Measurements from ENCODE around the gene MIF. TPM values are rescaled to one million over a fixed set of nuclear protein-coding genes. Genes with fewer than 3 reads are reported as not detected.

The MIF gene
- total and polyA plus RNA-seq, 4 donors = 108 to 1,047 (median 303) TPM

DNA sequence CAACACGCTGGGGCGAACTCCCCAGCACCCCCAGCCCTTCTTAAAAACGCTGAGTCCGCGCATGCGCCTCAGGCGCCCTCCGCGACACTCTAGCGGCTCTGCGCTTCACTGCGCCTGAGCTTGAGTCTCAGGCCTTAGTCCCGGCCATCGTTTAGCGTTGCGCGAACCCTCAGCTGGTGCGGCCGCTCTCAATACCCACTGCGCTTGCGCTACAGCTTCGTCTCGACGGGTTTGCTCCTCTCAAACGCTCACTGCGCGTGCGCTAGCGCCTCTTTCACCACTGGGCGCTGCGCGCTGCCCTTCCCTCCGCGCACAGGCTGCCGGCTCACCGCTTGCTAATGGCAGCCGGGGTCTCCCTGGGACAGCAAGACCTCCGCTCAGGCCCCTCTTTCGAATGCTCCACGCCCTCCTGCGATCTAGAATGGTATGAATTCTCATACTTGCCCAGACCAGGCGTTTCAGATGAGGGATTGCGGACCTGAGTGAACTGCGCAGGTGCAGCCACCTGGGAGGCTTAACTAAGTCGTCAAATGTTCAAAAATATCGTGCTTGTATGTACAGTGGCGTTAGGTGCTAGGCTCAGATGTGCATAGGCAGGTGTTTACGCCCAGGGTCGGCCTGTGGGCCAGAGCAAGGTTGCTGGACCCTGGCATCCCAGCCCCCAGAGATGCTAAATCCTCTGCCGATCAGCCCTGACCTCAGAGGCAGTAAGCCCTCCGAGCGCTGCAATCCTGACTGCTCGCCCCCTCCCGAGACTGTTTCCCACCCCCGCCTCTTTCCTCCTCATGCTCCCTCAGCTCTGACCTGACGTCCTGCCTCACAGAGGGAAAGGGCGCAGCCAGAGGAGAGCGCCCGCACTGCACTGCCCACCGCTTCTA, 36.3 kb upstream of the MIF start, which contains the start of gene SLC2A11:
Gene SLC2A11, plus strand, starts transcription at position 270 of the 878 bp plus-strand sequence. Its CDS starts 125 bp downstream, at position 395.
- peak within 1 kb of the TSS; percentile 87 to 88 for H3K27ac ChIP-seq (ENCODE audit: low read depth in 1 of 2, low read length in 2 of 2)
- peak; percentile 89 for DNase-seq (ENCODE audit: low spot score)
- no peaks in the 10 kb centered on the region for H3K9me3 ChIP-seq (ENCODE audit: control insufficient read depth in 4 of 4, low read length in 3 of 4)
- no peaks in the 10 kb centered on the region for H3K36me3 ChIP-seq (ENCODE audit: control insufficient read depth in 4 of 4, insufficient read depth in 3 of 4, low read depth in 1 of 4, low read length in 3 of 4)
- peak within 1 kb of the TSS; percentile 81 to 93 for H3K9ac ChIP-seq (ENCODE audit: low read depth in 1 of 2, low read length in 2 of 2)
- H3K4me3 ChIP-seq (ENCODE audit: low read depth in 1 of 3, low read length in 3 of 3) = peak within 1 kb of the TSS; percentile 50 to 96 (median 84)
- peaks cover 0 to 21% (median 13%) of the 10 kb centered on the region in 4 donors for H3K4me1 ChIP-seq (ENCODE audit: control insufficient read depth in 4 of 4, insufficient read depth in 4 of 4, low read length in 3 of 4)
- no peaks in the 10 kb centered on the region for H3K27me3 ChIP-seq (ENCODE audit: control insufficient read depth in 4 of 4, insufficient read depth in 4 of 4, low read length in 3 of 4)
- WGBS = 2% methylated on average over 60 of the region's 60 CpGs
- TF ChIP-seq NR2F2 (IDR thresholded peaks at IDR 0.05) (no peak), EGR1 (IDR thresholded peaks at IDR 0.05; ENCODE audit: low read depth in 2 of 2) (no peak), RXRA (IDR thresholded peaks at IDR 0.05) (peak in 1 of 2 donors; percentile 27), CTCF (IDR thresholded peaks at IDR 0.05; ENCODE audit: low read depth, low read length, missing input control) (peak; percentile 38), FOXA1 (IDR thresholded peaks at IDR 0.05) (no peak), RAD21 (IDR thresholded peaks at IDR 0.05) (peak; percentile 24 to 54), TAF1 (conservative IDR thresholded peaks at IDR 0.05) (peak; percentile 9), YY1 (IDR thresholded peaks at IDR 0.05) (peak; percentile 94), HNF4G (IDR thresholded peaks at IDR 0.05) (no peak)
- TF ChIP-seq, protein P1, sequence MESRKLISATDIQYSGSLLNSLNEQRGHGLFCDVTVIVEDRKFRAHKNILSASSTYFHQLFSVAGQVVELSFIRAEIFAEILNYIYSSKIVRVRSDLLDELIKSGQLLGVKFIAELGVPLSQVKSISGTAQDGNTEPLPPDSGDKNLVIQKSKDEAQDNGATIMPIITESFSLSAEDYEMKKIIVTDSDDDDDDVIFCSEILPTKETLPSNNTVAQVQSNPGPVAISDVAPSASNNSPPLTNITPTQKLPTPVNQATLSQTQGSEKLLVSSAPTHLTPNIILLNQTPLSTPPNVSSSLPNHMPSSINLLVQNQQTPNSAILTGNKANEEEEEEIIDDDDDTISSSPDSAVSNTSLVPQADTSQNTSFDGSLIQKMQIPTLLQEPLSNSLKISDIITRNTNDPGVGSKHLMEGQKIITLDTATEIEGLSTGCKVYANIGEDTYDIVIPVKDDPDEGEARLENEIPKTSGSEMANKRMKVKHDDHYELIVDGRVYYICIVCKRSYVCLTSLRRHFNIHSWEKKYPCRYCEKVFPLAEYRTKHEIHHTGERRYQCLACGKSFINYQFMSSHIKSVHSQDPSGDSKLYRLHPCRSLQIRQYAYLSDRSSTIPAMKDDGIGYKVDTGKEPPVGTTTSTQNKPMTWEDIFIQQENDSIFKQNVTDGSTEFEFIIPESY (IDR thresholded peaks at IDR 0.05) = no peak

DNA sequence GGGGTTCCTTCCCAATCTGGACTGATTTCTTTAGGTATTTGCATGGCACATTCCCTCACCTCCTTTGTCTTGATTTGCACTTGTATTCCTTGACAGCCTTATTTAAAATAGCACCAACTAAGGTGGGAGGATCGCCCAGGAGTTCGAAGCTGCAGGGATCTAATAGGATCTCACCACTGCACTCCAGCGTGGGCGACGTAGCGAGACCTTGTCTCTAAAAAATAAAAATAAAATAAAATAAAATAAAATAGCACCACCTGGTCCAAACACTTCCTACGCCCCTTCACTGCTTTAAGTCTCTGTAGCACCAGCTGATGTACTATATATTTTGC, 35.7 kb upstream of the MIF start:
- H3K27me3 ChIP-seq (ENCODE audit: control insufficient read depth in 4 of 4, insufficient read depth in 4 of 4, low read length in 3 of 4) = no peaks in the 10 kb centered on the region
- H3K36me3 ChIP-seq (ENCODE audit: control insufficient read depth in 4 of 4, insufficient read depth in 3 of 4, low read depth in 1 of 4, low read length in 3 of 4) = no peaks in the 10 kb centered on the region
- H3K27ac ChIP-seq (ENCODE audit: low read depth in 1 of 2, low read length in 2 of 2) = no peak overlapping the region
- no peak for DNase-seq (ENCODE audit: low spot score)
- peaks cover 0 to 21% (median 13%) of the 10 kb centered on the region in 4 donors for H3K4me1 ChIP-seq (ENCODE audit: control insufficient read depth in 4 of 4, insufficient read depth in 4 of 4, low read length in 3 of 4)
- peak overlapping the region; percentile 50 to 96 (median 84) for H3K4me3 ChIP-seq (ENCODE audit: low read depth in 1 of 3, low read length in 3 of 3)
- WGBS = 81% methylated on average over 7 of the region's 7 CpGs
- no peak for TF ChIP-seq TAF1 (conservative IDR thresholded peaks at IDR 0.05)
- no peak for TF ChIP-seq ATF3 (IDR thresholded peaks at IDR 0.05)
- no peak for TF ChIP-seq HNF4G (IDR thresholded peaks at IDR 0.05)
- TF ChIP-seq FOXA1 (IDR thresholded peaks at IDR 0.05) = no peak
- TF ChIP-seq GABPA (IDR thresholded peaks at IDR 0.05 in 1 of 2, conservative IDR thresholded peaks at IDR 0.05 in 1 of 2) = no peak
- TF ChIP-seq CTCF (IDR thresholded peaks at IDR 0.05; ENCODE audit: low read depth, low read length, missing input control) = no peak
- TF ChIP-seq JUND (IDR thresholded peaks at IDR 0.05) = no peak
- TF ChIP-seq, protein P1 (IDR thresholded peaks at IDR 0.05) = no peak
- no peak for TF ChIP-seq HNF4A (conservative IDR thresholded peaks at IDR 0.05)
- TF ChIP-seq NR2F2 (IDR thresholded peaks at IDR 0.05) = no peak
- TF ChIP-seq, protein P2, sequence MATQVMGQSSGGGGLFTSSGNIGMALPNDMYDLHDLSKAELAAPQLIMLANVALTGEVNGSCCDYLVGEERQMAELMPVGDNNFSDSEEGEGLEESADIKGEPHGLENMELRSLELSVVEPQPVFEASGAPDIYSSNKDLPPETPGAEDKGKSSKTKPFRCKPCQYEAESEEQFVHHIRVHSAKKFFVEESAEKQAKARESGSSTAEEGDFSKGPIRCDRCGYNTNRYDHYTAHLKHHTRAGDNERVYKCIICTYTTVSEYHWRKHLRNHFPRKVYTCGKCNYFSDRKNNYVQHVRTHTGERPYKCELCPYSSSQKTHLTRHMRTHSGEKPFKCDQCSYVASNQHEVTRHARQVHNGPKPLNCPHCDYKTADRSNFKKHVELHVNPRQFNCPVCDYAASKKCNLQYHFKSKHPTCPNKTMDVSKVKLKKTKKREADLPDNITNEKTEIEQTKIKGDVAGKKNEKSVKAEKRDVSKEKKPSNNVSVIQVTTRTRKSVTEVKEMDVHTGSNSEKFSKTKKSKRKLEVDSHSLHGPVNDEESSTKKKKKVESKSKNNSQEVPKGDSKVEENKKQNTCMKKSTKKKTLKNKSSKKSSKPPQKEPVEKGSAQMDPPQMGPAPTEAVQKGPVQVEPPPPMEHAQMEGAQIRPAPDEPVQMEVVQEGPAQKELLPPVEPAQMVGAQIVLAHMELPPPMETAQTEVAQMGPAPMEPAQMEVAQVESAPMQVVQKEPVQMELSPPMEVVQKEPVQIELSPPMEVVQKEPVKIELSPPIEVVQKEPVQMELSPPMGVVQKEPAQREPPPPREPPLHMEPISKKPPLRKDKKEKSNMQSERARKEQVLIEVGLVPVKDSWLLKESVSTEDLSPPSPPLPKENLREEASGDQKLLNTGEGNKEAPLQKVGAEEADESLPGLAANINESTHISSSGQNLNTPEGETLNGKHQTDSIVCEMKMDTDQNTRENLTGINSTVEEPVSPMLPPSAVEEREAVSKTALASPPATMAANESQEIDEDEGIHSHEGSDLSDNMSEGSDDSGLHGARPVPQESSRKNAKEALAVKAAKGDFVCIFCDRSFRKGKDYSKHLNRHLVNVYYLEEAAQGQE (IDR thresholded peaks at IDR 0.05) = no peak
- no peak for TF ChIP-seq RXRA (IDR thresholded peaks at IDR 0.05)
- no peak for TF ChIP-seq FOXA2 (IDR thresholded peaks at IDR 0.05)
- TF ChIP-seq RAD21 (IDR thresholded peaks at IDR 0.05) = no peak
- no peak for TF ChIP-seq MAX (IDR thresholded peaks at IDR 0.05)
- no peak for TF ChIP-seq YY1 (IDR thresholded peaks at IDR 0.05)
- peak overlapping the region in 1 of 2 donors; percentile 81 for H3K9ac ChIP-seq (ENCODE audit: low read depth in 1 of 2, low read length in 2 of 2)
- no peaks in the 10 kb centered on the region for H3K9me3 ChIP-seq (ENCODE audit: control insufficient read depth in 4 of 4, low read length in 3 of 4)

Measured in liver (tissue), 9 donors.